HG02623 (cell line): ENCODE data around the gene NDUFAF2.
A peak's percentile ranks its signal among the peaks of the same experiment; 100 is the strongest.
"Not testable (repeated sequence)": the region's sequence is repeated elsewhere in the genome, so short reads cannot be mapped to it uniquely, and the experiment has no call there.

Experiments
- ATAC-seq: cut with Tn5 transposase; IDR thresholded peaks from one replicate; pipeline ENCODE4 v1.9.1; 2021; ENCODE audit warnings: moderate library complexity; ENCODE audit not compliant: unreplicated experiment

Gene NDUFAF2

DNA sequence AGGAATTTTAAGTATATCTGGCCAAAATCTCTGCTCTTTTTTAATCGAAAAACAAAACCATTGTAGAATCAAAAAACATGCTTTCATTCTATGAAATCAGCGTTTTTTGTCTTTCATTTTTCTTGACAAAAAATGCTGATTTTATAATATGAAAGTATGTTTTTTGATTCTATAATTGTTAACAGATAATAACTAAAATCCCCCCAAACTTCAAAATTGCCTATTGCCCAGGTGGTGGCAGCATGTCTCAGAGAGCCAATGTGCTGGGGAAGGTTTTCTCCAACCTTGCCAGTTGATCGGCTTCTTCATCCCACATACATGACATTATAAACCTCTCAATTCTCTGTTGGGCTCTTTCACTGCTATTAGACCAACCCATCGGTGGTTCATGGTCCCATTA, 222.4 kb downstream of the NDUFAF2 start:
- ATAC-seq = no peak

DNA sequence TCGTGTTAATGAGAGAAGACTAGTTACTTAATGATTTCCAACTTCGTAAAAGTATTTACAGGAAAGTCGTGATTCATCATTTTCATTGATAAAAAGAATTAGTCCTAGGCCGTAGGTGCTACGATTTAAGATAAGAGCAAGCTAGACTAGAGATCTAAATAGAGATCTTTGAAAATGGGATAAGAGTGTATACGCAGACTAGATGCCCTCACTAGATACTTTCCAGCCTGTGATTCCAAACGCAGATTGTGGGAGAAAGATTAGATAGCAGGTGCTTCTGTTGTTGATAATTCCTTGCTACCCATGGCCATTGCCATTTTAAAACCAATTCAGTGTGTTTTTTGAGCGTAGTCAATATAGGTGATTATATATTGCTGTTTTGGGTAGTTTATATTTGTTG, 223.9 kb downstream of the NDUFAF2 start:
- ATAC-seq = no peak

DNA sequence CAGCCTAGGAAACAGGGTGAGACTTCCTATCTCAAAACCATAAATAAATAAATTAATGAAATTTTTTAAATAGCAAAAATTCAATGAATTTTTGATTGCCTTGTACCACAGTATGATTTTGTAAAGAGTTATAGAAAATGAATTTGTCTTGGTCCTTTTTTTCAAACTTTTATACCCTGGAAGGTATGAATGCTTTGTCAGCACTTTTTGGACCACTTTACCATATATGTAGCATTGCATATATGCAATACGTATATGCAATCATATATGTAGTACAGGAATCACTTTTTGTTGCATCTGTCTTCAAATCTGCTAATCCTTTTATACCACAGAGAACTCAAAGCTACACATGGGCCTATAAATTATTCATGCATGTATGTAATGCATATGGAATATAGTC, 226.5 kb downstream of the NDUFAF2 start:
- ATAC-seq = no peak

DNA sequence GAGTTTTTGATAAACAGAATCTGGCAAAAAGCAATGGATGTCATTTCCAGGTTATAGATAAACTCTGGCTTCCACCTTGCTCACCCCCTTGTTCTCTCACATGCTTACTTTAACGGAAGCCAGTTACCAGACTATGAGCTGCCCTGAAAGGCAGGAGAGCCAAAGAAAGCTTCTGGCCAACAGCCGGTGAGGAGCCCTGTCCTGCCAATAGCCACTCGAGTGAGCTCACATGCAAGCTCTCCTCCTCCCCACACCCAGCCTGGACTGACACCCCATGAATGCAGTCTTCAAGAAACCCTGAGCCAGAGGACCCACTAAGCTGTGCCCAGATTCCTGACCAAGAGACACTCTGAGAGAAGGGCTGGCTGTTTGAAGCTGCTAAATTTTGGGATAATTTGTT, 231.6 kb downstream of the NDUFAF2 start:
- ATAC-seq = no peak

DNA sequence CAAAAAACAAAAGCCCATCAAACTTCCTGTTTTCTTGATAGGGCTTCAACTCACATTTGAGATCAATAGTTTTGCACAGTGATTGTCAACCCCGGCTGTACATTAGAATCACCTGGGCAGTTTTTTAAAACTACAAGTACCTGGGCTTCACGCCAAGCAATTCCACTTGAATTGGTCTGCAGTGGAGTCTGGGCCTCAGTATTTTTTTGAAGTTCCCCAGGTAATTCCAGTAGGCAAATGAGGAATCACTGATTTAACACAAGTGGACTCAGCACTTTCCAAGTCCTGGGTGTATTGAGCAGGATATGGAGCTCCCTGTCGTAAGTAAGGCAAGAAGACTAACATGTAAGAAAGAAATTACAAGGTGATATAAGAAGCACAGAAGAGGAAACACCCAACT, 232.1 kb downstream of the NDUFAF2 start:
- no peak for ATAC-seq

DNA sequence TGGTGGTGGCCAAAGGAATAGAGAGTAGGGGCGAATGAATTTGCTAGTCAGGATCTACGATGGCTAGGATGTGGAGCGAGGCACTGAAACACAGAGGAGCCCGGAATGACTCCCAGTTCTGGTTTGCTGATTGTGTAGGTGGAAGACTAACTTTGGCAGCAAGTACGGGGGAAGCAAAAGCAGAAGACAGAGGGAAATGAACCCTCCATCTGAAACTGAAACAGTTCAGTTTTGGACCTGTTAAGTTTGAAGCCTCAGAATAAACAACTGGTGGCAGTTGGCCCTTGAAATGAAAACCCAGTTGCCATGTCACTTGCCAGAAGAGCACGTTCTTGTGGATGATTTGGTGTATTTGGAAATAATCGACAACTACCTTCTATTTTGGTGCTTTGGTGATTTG, 232.7 kb downstream of the NDUFAF2 start:
- ATAC-seq = peak; percentile 83

DNA sequence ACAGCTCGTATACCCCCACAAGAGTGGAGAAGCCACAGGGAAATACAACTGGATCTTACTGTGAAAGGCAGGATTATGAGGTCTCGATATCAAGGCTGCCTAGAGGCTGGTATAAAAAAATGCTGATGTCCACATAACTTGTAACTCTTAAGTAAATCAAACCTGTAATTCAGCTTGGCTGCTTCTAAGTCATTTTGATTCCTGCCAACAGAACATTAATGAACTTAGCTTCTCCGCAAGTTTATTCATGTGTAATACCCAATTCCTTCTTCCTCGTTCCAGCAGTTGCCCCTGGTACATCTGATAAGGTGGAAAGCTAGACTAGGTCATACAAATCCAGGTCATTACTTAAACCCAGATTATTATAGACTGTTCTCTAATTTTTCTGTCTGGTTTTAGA, 233.7 kb downstream of the NDUFAF2 start:
- no peak for ATAC-seq

DNA sequence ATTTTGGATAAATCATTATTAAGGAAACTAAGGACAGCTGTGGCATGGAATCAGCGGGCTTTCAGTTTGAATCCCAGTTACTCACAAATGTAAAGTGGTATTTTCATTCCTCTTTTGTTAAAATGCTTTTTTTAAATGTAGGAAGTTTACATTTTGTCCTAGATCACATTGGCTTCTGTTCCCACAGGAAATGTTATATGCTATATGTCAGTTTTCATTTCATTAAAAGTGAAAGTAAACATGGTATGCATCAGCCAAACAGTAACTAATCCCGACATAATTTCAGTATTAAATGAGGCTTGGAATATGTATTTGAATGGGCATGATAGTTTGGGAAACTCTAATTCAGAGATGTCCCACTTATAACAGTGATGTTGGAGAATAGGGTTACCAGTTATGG, 235.9 kb downstream of the NDUFAF2 start:
- ATAC-seq = no peak

DNA sequence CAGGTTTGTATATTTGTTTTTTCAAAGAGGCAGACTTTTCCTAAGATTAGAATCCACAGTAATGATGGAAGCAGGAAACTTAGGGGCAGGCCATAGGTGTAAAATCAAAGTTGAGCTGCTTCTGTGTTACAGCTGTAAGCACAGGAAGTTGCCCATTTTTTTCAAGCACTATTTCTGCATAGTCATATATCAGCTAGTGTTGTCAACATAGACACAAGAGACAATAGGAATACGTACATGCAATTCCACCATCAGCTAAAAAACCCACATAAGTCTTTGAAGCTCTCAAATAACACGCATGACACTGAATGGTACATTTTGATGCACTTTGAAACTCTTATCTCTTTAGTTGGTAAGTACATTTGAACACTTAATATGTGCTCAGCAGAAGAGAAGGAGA, 237.4 kb downstream of the NDUFAF2 start:
- ATAC-seq = no peak

DNA sequence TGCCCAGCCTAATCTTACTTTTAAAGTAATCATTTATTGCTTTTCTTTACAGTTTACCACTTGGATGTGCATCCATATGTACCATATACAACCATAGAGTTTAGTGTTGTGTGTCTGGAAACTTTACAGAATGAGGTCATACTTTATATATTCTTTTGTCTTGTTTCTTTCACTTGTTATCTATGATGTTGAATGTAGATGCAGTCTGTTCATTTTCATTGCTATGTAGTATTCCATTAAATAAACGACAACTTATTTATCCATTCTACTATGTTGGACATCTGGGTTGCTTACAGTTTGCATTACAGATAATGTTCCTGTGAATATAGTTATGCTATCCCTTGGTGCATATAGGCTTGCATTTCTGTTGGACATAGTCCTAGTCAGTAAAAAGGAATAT, 238.5 kb downstream of the NDUFAF2 start:
- ATAC-seq = no peak

DNA sequence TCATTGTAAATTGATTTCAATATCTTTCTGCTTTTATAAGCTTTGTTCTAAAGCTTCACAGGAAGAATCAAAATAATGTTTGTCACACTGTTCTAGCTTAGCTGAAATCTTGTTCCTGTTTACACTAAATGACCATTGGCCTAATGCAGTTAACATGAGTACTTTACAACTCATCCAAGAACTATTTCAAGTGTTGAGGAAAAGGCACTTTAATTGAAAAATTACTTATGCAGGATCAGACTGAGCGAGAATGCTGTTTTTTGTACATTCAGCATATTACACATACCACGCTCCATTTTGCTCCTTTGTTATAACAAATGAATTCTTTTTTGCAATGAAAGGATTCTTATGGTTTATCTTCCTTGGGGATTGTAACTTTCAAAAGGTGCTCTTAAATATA, 239.7 kb downstream of the NDUFAF2 start:
- ATAC-seq = no peak

DNA sequence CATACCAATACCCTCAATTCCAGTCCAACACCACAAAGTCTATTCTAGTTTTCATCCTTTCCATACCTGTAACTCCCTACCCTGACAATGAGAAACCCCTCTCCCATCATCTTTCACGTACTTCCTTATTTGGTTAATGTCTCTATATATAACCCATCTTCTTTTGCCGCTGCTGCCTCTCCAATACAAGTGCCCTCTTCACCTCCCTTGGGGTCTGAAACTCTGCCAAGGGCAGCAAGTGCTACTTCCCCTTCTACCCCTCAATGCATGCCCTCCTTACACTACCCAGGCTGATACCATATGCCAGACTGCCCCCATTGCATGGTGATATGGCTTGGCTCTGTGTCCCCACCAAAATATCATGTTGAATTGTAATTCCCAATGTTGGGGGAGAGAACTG, 241.6 kb downstream of the NDUFAF2 start:
- no peak for ATAC-seq

DNA sequence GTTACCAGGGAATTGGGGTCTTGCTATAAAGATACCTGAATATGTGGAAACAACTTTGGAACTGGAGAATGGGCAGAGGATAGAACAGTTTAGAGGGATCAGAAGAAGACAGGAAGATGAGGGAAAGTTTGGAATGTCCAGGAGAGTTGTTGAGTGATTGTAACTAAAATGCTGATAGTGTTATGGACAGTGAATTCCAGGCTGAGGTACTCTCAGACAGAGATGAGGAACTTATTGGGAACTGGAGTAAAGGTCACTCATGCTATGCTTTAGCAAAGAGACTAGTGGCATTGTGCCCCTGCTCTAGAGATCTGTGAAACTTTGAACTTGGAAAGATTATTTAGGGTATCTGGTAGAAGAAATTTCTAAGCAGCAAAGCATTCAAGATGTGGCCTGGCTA, 242.3 kb downstream of the NDUFAF2 start:
- ATAC-seq = not testable (repeated sequence)

DNA sequence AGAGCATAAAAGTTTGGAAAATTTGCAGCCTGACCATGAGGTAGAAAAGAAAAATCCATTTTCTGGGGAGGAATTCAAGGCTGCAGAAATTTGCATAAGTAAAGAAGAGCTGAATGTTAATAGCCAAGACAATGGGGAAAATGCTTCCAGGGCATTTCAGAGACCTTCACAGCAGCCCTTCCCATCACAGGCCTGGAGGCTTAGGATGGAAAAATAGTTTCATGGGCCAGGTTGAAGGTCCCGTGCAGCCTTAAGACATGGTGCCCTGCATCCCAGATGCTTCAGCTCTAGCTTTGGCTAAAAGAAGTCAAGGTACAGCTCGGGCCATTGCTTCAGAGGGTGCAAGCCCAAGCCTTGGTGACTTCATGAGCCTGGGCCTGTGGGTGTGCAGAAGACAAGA, 242.8 kb downstream of the NDUFAF2 start:
- not testable (repeated sequence) for ATAC-seq

DNA sequence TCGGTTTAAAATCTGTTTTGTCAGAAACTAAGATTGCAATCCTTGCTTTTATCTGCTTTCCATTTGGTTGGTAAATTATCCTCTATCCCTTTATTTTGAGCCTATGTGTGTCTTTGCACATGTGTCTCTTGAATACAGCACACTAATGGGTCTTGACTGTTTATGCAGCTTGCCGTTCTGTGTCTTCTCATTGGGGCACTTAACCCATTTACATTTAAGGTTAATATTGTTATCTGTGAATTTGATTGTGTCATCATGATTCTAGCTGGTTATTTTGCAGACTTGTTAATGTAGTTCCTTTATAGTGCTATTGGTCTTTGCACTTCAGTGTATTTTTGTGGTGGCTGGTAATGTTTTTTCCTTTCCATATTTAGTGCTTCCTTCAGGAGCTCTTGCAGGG, 253.6 kb downstream of the NDUFAF2 start:
- ATAC-seq = no peak

DNA sequence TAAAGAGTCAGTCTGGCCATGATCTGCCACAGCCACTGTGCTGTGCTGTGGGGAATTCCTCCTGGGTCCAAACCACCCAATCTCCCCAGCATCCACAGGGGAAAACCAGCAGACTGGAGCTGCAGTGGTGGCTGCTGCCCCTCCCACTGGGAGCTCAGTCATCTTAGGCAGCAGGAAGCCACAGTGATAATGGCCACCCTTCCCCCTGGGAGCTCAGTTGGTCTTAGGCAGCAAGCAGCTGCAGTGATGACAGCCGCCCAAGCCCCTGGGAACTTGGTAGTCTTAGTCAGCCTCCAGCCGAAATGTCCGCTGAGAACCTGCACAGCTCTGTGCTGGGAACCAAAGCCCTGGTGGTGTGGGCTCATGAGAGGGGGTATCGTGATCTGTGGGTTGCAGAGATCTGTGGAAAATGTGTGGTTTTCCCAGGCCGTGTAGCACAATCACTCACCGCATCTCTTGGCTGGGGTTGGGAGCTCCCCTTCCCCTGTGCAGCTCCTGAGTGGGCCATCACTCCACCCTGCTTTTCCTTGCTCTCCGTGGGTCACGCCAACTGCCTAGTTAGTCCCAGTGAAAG, 255.7 kb downstream of the NDUFAF2 start:
- no peak for ATAC-seq

DNA sequence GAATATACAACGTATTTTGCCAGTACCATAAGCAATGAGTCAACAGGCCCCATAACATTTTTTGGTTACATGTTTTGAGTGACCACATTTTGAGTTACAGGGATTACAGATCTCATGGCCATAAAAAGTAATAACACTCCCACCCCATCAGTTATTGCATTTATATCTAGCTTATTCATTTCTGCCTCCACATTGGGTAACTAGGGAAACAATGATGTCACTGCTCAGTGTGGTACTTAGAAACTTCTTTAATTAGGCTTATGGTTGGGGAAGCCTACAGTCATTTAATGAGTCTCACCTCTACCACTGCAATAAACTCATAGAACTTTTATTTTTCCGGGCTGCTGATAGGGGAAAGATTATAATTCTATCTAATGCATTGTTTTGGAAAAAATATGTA, 257.2 kb downstream of the NDUFAF2 start:
- no peak for ATAC-seq
